Adrenal gland (tissue), 5 donors: ENCODE data around the gene SMIM38.

ENCODE experiments used
- CTCF ChIP-seq, 6 experiments: fragments of 450-650 bp in 4 of 6; fragments of 200-600 bp in 2 of 6; sonication (generic) in 1 of 6; IDR thresholded peaks; 1 replicate in 5 of 6; 2 replicates in 1 of 6; pipeline versions ENCODE4 v1.5.1 to v1.8.0; 2016 to 2021; ENCODE audit warnings: antibody characterized with exemption in 6 of 6, mild to moderate bottlenecking in 2 of 6, moderate library complexity in 1 of 6
- POLR2A ChIP-seq, 2 donors: fragments of 450-650 bp; IDR thresholded peaks; one replicate each; pipeline ENCODE4 v1.6.1; 2017; ENCODE audit warnings: antibody characterized with exemption in 2 of 2, mild to moderate bottlenecking in 2 of 2, moderate library complexity in 1 of 2
- donor health status: DM: no; HTN: no; CAD: no.

- no peak for TF ChIP-seq POLR2A (IDR thresholded peaks at IDR 0.05)
- no peak for TF ChIP-seq CTCF (IDR thresholded peaks at IDR 0.05)
These were observed 5.6 kb upstream of the SMIM38 start for GRCh38 chr11:69150175-69150574.
